Mesodermal cell (in vitro differentiated cells): ENCODE measurements around the gene BRINP2.

Source experiments
- H3K27ac ChIP-seq: 2 replicates; pipeline ENCODE4 v1.7.0; 2013; ENCODE audit warnings: mild to moderate bottlenecking, low read depth, low read length, moderate library complexity; ENCODE audit not compliant: severe bottlenecking
- H3K36me3 ChIP-seq: 2 replicates; pipeline ENCODE4 v1.7.1; 2013; ENCODE audit warnings: mild to moderate bottlenecking, low read length, moderate library complexity; ENCODE audit not compliant: control insufficient read depth, insufficient read depth
- H3K4me1 ChIP-seq: one replicate; pipeline ENCODE4 v1.7.1; 2013; ENCODE audit warnings: mild to moderate bottlenecking, low read length; ENCODE audit not compliant: insufficient read depth, control insufficient read depth, poor library complexity, severe bottlenecking
- H3K4me3 ChIP-seq: 2 replicates; pipeline ENCODE4 v1.7.0; 2013; ENCODE audit warnings: low read length, control low read depth, mild to moderate bottlenecking; ENCODE audit not compliant: insufficient read depth, poor library complexity, severe bottlenecking; ENCODE audit errors: extremely low read depth
- H3K9me3 ChIP-seq: 2 replicates; pipeline ENCODE4 v1.7.1; 2013; ENCODE audit warnings: mild to moderate bottlenecking, low read length, moderate library complexity; ENCODE audit not compliant: control insufficient read depth
- WGBS, 2 experiments: methylation state at CpG; one replicate each; pipeline ENCODE4 v1.1.5; 2013; ENCODE audit warnings: missing lambda C conversion rate in 2 of 2; ENCODE audit not compliant: insufficient coverage in 2 of 2; 5-methylcytosine and 5-hydroxymethylcytosine counted together

BRINP2 gene

GRCh38 chr1:177190308-177190970, 19.7 kb downstream of the BRINP2 start:
- Histone ChIP-seq H3K4me3 (no peak overlapping the region), H3K36me3 (no peaks in the 10 kb centered on the region), H3K4me1 (no peaks in the 10 kb centered on the region), H3K9me3 (no peaks in the 10 kb centered on the region), H3K27ac (no peak overlapping the region)
- 88 to 100% methylated on average over 1 of the region's 3 CpGs for WGBS, 2 experiments

GRCh38 chr1:177198243-177198642, 27.5 kb downstream of the BRINP2 start:
- Histone ChIP-seq H3K4me3 (no peak overlapping the region), H3K9me3 (no peaks in the 10 kb centered on the region), H3K36me3 (no peaks in the 10 kb centered on the region), H3K4me1 (no peaks in the 10 kb centered on the region), H3K27ac (no peak overlapping the region)
- 100% methylated on average over 1 of the region's 2 CpGs; no CpG with 5 or more reads in 1 of the 2 experiments for WGBS, 2 experiments

GRCh38 chr1:177200290-177200689, 29.5 kb downstream of the BRINP2 start:
- H3K27ac ChIP-seq = no peak overlapping the region
- H3K4me3 ChIP-seq = no peak overlapping the region
- WGBS, 2 experiments = 73 to 79% methylated on average over 3 of the region's 4 CpGs
- H3K36me3 ChIP-seq = no peaks in the 10 kb centered on the region
- no peaks in the 10 kb centered on the region for H3K9me3 ChIP-seq
- no peaks in the 10 kb centered on the region for H3K4me1 ChIP-seq

- H3K27ac ChIP-seq = no peak overlapping the region
- H3K4me3 ChIP-seq = no peak overlapping the region
- no peaks in the 10 kb centered on the region for H3K36me3 ChIP-seq
- H3K9me3 ChIP-seq = no peaks in the 10 kb centered on the region
- H3K4me1 ChIP-seq = no peaks in the 10 kb centered on the region
Measured at GRCh38 chr1:177206831-177207355, 36.1 kb downstream of the BRINP2 start.

GRCh38 chr1:177208920-177209319, 38.2 kb downstream of the BRINP2 start:
- H3K9me3 ChIP-seq = no peaks in the 10 kb centered on the region
- no peaks in the 10 kb centered on the region for H3K36me3 ChIP-seq
- H3K4me3 ChIP-seq = no peak overlapping the region
- WGBS, 2 experiments = 58% methylated on average over 3 of the region's 4 CpGs
- no peak overlapping the region for H3K27ac ChIP-seq
- no peaks in the 10 kb centered on the region for H3K4me1 ChIP-seq

DNA sequence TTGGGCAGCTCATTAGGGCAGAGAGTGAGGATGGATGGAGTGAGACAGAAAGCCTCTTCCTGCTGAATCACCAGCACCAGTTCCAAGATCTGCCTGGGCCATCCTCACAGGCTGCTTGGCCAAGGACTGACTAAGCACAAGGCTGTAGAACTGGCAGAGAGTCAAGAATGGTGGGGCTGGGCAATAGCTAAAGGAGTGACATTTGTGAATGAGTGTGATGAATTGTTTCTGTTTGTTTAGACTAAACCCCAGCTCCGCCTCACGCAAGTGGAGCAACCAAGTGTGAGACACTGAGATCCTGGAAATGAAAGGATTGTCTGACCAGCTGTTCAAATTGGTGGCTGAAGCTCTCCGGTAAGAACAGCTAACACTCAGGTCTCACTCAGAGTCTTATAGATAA, 38.6 kb downstream of the BRINP2 start:
- Histone ChIP-seq H3K4me3 (no peak overlapping the region), H3K4me1 (no peaks in the 10 kb centered on the region), H3K27ac (no peak overlapping the region), H3K36me3 (no peaks in the 10 kb centered on the region), H3K9me3 (no peaks in the 10 kb centered on the region)
- WGBS, 2 experiments = 94 to 100% methylated on average over 1 to 2 of the region's 3 CpGs

GRCh38 chr1:177210071-177210470, 39.3 kb downstream of the BRINP2 start:
- no peak overlapping the region for H3K27ac ChIP-seq
- no peak overlapping the region for H3K4me3 ChIP-seq
- no peaks in the 10 kb centered on the region for H3K9me3 ChIP-seq
- no peaks in the 10 kb centered on the region for H3K36me3 ChIP-seq
- no peaks in the 10 kb centered on the region for H3K4me1 ChIP-seq

DNA sequence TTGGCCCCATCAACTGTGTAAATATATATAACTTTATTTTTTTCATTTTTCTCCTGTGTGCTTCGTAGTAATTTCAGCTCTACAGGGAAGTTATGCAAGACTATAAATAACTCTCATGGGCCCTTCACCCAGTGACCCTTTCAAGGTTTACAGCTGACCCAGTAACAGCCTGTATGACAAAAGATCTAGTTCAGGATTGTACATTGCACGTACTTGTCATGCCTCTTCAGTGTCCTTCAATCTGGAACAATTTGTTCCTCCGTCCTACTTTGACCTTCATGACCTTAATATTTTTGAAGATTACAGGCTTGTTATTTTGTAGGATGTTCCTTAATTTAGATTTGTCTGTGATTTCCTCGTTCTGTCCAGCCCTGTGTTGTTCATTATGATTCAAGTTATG, 40.5 kb downstream of the BRINP2 start:
- Histone ChIP-seq H3K27ac (no peak overlapping the region), H3K9me3 (no peaks in the 10 kb centered on the region), H3K4me3 (no peak overlapping the region), H3K36me3 (no peaks in the 10 kb centered on the region), H3K4me1 (no peaks in the 10 kb centered on the region)
- whole genome bisulfite sequencing, 2 experiments = 73 to 86% methylated on average over 2 to 3 of the region's 4 CpGs

- no peaks in the 10 kb centered on the region for H3K9me3 ChIP-seq
- H3K4me1 ChIP-seq = no peaks in the 10 kb centered on the region
- WGBS, 2 experiments = no CpG with 5 or more reads among the region's 3 CpGs
- H3K4me3 ChIP-seq = no peak overlapping the region
- no peak overlapping the region for H3K27ac ChIP-seq
- H3K36me3 ChIP-seq = no peaks in the 10 kb centered on the region
Measured at GRCh38 chr1:177216587-177217202, 45.9 kb downstream of the BRINP2 start.

DNA sequence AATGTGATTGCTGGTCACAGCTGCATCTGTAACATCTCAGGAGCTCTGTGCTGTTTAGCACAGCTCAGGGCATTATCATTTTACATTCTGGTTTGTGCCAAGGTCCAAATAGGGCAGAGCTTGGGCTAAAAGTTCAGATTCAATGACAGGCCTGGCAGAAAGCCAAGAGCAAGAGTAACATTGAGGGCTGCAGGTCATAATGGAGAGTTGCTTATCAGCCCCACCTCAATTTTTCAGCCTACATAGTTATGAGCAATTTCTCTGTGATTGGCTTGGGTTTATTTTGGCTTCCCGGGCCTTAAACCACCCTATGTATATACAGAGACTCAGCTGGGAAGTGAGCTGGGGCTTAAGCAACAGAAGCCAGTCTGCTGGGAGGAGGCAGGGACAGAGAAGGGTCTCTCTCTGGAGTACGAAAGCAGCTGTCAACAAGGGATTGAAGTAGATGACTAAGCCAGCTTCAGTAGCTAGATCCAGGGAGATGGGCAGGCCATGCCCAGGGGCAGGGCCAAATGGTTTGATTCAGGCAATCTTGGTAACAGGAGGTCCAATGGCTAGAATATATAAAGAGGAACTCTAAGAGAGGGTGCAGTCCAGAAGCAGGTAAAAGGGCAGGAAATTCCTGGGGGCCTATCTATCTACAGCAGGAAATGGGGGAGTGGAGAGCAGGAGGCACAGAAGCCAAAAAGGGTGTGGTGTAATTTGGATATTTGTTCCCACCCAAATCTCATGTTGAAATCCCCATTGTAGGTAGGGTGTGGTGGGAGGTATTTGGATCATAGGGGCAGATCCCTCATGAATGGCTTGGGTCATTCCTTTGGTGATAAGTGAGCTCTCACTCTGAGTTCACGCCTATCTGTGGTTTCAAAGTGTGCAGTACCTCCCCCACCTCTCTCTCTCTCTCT, 49.0 kb downstream of the BRINP2 start:
- Histone ChIP-seq H3K36me3 (no peaks in the 10 kb centered on the region), H3K27ac (no peak overlapping the region), H3K4me3 (no peak overlapping the region), H3K4me1 (no peaks in the 10 kb centered on the region), H3K9me3 (no peaks in the 10 kb centered on the region)
- WGBS, 2 experiments = 100% methylated on average over 1 to 2 of the region's 3 CpGs
